Measurements from ENCODE around the gene CBLB.

GRCh38 chr3:105788593-105788992, 80.2 kb downstream of the CBLB start:
- TF ChIP-seq CTCF (IDR thresholded peaks at IDR 0.05; ENCODE audit: low read depth, low read length) (no peak), EZH2phosphoT487 (IDR thresholded peaks at IDR 0.05; ENCODE audit: low read depth) (no peak)

All from OCI-LY3 (cell line).